GOT3 (cell line): Measurements from ENCODE around the gene UNC13D.
A peak's percentile ranks its signal among the peaks of the same experiment; 100 is the strongest.
"Not testable (repeated sequence)": the region's sequence is repeated elsewhere in the genome, so short reads cannot be mapped to it uniquely, and the experiment has no call there.

Experiments
- DNase-seq: peaks from one replicate; lab custom pipeline; 2025; ENCODE audit warnings: mixed read lengths; lab: John Stamatoyannopoulos, UW

The UNC13D gene

DNA sequence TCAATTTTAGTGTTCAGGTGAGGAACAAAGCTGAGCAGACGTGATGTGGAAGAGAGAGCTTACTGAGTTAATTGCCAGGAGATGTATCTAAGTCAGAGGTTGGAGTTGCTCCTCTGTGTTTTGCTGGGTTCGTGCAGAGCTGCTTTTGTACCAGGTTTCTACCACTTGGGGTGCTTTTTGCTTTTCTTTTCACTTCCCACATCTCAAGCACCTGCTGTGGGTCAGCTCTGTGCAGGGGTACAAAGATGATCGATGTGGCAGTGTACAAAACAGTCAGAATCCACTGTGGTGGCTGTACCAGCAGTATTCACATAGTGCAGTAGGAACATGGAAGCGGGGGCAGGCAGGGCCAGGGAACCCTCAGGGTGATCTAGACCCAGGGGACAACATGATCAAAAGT is 44.8 kb downstream of the UNC13D start:
- DNase-seq: no peak

DNA sequence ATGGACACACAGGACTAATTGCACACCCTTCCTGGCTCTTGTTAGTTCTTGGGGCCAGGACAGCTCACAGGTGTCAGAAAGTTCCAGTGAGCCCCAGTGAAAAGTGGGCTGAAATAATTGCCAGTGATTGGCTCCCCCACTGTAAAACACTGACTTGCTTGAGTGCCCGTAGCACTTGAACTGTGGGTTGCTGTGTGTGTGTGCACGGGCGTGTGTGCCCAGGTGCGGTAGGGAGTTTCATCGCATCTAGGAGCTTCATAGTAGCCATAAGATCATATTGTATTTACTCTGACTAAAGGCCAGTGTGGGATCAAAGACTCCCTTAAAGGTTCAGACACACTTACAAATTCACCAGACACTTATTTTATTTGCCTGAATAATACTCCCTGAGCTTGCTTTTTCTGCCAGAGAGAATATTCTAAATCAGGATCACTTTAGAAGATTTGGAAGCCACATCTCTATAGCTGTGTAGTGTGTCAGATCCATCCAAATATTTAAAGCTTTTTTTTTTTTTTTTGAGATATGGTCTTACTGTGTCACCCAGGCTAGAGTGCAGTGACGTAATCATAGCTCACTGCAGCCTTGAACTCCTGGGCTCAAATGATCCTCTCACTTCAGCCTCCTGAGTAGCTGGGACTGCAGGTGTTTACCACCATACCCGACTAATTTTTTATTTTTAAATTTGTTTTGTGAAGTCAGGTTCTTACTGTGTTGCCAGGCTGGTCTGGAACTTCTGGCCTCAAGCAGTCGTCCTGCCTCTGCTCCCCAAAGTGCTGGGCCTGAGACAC is 48.2 kb downstream of the UNC13D start:
- DNase-seq: no peak

DNA sequence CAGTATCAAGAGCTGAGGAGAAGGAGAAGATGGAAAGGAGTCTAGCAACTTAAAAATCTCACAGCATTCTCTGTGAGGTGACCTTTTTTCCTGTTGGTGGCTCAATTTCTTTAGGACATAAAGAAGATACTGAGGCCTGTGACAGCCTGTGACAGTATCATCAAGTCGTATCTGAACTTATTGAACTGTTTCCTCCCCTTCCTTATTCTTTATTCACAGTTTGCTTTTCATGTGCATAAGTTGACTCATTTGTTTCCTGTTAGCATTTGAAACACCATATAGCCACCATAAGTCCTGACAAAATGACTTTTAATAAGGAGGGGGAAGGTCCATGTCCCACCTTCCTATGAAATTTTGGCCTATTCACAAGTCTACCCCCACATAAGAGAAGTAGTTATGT is 50.7 kb downstream of the UNC13D start:
- DNase-seq: no peak

DNA sequence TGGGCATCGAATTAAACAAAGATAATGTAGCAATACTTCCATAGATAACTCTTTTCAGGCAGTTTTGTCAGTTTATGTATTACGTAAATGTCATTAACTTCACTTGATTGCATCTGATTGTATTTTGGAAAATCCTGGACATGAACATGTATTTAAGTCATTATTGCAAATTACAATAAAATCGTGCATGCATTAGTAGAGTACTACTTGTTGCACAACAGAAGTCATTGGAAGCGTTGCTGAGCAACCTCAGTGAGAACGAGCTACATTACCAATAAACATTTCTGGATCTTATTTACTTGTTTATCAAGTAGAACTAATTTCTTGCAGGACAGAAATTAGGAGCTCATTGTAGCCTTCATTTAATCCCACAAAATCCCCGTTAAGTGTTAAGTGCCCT is 53.0 kb downstream of the UNC13D start:
- no peak for DNase-seq

DNA sequence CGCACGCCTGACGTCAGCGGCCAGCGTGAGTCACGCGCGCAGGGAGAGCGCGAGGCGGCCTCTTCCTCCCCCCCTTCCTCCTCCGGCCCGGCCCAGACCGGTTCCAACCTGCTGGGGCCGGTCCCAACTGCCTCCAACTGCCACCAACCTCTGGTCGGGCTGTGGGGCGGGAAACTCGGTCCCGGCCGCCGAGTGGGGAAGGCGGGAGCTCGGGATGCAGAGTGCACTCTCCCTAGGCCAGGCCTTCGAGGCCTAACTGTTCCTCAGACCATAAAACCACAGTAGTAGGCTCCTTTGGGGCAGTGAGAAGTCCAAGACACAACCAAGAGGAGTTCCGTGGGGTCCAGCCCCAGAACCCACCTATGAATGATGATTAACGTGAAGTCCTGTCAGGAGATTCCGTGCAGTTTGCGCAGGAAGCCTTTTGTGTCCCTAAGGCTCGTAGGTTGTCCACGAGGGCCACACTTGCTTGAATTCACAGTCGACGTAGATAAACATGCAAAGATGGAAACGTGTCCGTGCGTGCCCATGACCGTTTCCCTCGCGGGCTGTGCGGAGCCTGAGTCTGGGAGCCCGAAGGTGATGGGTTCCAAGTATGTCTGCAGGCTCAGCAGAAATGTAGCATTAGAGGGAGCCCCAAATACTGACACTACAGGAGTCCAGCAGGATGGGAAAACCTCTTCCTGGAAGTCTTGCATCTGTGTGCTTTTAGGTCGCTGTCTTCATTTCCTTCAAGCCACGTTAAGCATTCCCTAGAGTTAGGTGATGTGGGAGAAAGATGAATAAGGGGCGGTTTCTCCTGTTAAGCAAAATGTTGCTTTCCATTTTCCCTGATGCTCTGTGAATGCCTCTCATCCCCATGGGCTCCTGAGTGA is 59.0 kb downstream of the UNC13D start:
- DNase-seq: no peak

DNA sequence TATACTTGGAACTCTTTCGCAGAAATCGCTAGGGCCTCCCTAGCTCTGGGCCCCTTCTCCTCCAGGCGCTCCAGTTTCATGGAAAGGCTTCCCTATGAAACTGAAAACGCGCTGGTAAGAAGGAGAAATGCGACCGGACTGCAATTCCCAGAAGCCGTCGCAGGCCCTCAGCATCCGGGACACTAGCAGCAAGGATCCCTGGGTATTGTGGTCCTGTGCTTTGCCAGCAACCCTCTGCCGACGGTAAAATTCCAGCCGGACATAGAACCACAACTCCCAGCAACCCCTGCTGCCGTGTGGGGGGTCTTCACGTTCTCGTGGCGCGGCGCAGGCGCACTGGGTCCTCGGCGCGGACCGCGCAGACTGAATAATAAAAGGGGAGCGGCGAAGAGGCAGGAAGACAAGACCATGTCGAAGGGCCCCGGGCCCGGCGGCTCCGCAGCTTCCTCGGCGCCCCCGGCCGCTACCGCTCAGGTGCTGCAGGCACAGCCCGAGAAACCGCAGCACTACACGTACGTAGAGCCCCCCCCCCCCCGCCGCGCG is 59.7 kb downstream of the UNC13D start, which contains the start of gene UNK:
TSS of gene UNK (plus strand) at position 334 of the 543 bp plus-strand sequence. CDS start at position 409, 75 bp downstream.
- DNase-seq: peak; percentile 94

DNA sequence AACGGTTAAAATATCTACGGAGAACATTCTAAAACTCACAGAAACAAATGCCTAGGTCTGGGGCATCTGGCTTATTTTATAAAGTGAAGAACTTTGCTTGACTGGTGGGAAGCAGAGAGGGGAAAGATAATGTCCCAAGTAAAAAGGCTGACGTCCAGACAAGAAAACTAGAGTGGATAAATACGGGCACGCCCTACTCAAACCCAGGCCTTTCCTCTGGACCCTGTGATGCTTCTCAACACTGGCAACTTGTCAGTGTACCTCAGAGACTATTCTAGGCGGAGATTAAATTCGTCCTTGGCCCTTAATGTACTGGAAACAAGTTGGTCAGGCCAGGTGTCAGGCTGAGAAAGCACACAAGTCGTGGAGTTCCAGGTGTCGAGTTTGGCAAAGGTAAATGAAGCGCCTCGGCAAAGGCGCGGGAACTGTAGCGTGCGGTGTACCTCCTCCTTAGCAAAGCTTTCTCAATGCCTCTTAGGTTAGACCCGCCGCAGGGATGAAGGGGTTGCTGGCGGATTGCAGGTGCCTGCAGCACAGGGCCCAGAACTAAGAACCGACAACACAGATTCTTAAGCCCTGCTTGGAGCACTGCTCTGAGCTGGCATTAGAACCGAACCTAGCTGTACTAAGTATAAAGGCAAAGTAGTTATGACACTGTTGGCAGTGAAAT is 60.3 kb downstream of the UNC13D start:
- DNase-seq: no peak

DNA sequence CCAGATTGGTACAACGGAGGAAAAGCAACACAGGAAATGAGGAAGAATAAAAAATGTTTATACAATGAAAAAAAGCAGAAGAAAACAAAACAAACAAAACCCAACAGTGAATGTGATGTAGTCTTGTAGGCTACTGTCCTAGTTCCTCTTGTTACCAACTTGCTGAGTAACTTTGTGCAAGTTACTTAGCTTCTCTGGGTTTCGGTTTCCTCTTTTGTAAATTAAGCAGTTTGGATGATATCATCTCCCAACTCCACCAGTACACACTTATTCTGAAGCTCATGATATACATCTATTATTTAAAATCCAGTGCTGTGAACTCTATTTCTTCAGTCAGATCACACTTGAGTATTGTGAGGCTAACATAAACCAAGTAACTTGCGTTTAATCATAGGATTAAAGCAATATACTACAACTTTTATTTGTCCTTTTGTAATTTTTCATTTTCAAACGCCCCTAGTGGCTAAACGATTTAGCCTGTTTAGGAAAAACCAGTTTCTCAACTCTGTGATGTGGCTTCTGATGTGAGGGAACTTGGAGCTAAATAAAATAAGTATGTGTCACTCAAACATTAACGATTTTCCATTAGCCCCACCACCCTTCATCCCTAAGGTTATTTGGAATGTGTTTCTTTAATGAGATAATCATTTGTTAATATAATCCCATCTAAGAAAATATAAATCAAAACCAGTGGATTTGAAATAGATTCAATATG is 61.0 kb downstream of the UNC13D start:
- DNase-seq: no peak

DNA sequence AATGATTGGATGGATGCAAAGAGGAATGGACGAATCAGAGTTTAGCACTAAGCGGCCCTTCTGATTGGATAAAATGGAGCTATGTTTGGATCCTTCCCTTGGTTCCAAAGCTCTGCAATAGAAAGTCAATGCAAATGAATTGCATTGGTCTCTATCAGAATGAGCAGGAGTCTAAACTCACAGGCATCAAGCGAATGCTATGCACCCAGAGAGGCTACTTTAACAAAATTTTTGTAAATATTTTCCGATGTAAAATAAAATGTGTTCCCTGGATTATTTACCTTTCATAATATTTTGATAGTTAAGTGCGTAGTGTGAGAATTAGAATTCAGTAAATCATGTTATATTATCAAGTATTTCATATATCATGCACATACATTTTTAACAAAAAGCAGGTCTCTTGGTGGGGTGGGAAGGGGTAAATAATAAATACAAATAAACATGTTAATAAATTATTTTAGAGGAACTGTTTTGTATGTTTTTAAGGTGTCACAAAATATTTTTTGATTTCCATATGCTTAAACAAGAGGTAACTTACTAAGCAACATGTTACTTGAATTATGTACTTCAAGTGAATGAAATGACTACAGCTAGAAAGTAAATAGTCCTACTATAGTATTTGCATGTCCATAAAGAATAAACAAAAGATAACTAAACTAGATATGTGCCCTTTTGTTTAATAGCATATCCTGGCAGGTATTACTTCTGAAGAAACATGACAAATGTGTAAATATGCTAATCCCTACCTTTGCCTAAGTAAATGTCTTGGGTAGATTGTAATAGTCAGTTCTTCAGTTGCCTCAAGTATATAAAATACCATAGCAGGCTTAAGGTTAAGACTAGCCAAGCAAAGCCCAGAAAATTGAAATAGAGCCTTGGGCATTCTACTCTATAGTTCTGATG is 64.0 kb downstream of the UNC13D start:
- DNase-seq: no peak

DNA sequence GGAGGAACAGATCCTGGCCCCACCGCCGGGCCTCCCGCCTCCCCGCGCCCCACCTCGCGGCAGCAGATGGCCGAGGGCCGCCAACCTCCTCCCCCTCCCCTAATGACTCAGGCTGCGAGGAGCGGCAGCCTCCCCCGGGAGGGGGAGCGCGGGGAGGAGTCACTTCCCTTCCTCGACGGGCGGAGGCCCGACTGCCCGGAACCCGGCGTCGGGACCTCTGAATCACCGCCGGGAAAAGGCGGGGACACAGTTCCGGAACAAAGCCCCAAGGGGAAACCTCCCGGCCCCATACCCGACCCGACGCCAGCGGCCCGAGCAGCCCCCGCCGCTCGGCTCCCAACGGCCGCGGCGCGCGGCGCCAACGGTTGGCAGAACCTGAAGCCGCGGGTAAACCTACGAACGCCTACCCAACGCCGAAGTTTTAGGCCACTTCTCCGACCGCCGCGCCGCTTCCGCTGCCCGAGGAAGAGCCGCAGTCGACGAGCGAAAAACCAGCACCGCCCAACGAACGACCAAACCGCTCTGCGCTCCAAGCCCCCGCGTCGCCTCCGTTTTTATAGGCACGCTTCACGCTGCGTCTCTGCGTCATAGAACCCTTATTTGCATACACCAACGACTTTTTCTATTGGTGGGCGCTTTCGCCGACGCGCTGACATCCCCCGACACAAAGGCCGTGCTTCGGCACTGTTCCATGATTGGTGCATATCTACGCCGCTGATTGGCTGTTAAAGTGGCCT is 64.8 kb downstream of the UNC13D start:
- peak; percentile 98 for DNase-seq

DNA sequence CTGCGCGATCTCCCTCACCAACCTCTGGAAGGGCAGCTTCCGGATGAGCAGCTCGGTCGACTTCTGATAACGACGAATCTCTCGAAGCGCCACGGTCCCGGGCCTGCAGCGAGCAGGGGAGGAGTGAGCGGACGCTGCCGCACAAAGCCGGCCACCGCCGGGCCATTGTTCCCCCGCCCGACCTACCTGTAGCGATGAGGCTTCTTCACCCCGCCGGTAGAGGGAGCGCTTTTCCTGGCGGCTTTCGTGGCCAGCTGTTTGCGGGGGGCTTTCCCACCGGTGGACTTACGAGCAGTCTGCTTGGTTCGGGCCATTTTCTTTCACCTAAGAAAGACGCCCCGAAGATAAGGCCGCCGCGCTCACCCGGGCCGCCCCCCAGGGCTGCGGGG is 65.3 kb downstream of the UNC13D start:
- no peak for DNase-seq

DNA sequence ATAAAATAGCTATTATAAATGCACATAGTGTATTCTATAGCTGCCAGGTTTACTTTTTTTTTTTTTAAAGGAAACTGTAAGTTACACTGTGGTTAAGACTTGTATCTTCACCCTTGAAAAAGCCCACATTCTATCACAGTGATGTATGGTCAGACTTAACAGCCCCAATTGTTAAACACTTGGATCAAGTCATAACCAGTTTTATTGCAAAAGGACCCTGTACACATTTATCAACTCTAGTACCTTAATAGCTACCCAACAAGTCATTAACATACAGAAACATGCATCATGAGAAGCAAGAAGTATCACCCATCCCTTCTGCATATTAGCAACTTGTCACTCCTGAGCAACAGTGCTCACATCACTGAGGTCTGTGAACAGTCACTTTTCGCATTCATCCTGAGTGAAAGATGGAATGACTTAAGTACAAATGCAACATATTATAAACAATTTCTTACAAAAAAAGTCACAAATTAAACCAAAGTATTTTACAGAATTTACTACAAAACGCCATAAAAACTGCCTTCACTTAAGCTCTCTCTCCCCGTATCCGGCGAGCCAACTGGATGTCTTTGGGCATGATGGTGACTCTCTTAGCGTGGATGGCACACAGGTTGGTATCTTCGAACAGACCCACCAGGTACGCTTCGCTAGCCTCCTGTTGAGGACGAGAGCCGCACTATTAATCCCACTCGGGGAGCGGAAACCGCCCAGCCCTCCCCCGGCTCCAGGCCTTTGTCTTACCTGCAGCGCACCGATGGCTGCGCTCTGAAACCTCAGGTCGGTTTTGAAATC is 65.9 kb downstream of the UNC13D start:
- not testable (repeated sequence) for DNase-seq

DNA sequence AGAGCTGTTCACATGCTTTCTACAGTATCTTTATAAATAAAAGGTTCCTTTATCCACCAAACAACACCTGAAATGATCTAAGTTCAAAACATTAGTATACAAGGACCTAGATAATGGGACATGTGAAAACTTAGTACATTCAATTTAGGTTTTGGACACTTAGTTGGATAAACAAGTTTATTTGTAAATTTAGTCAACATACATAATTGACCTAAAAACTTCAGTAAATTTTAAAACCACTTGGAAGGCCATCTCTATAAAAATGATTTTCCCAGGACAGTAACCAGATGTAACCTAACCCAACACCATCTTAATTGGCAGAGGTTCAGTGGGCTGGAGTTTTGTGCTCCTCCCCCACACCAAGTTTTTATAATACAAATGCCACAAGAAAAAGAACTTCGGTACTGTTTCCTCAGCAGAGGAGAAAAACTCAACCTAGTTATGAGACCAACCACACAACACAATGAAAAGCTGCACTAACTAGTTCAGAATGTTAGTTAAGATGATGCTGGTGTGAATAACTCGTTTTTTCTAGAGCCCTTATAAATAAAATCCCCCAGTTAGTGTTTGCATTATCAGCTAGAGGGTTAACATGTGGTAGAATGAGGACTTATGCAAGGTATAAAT is 66.8 kb downstream of the UNC13D start:
- DNase-seq: no peak
